PC-9 (cell line): Measurements from ENCODE around the gene MASP1. TPM values are rescaled to one million over a fixed set of nuclear protein-coding genes. Genes with fewer than 3 reads are reported as not detected.

ENCODE experiments used
- BruUV-seq: library from RNA; stranded (reverse); fragments of 400-500 nt; replicated peaks from 2 replicates; lab custom pipeline; 2021; lab: Mats Ljungman, UMichigan
- CTCF ChIA-PET: fragments of 300-600 bp; sonication (Branson Sonifier 250); formaldehyde crosslinking; loops from one replicate; lab custom pipeline; 2022; ENCODE audit warnings: antibody characterized with exemption; lab: Charles Lee
- POLR2A ChIA-PET: fragments of 300-600 bp; sonication (Branson Sonifier 250); formaldehyde crosslinking; loops from one replicate; lab custom pipeline; 2022; ENCODE audit warnings: antibody characterized with exemption; ENCODE audit not compliant: unreplicated experiment; lab: Charles Lee
- DNase-seq, 2 experiments: peaks; one replicate each; pipeline versions ENCODE4 v3.0.0 to v3.0.0-alpha.2; 2015 to 2022; ENCODE audit warnings: mixed read lengths in 1 of 2
- H2AFZ ChIP-seq: fragments of 200-600 bp; sonication (generic); 2 replicates; pipeline ENCODE4 v1.8.1; 2017; ENCODE audit warnings: antibody characterized with exemption
- H3F3A ChIP-seq: fragments of 200-600 bp; sonication (generic); 2 replicates; pipeline ENCODE4 v1.8.1; 2017; ENCODE audit warnings: antibody characterized with exemption, mild to moderate bottlenecking, low read depth; ENCODE audit not compliant: insufficient read depth
- H3K27ac ChIP-seq: fragments of 200-600 bp; sonication (generic); 2 replicates; pipeline ENCODE4 v1.6.1; 2016; ENCODE audit warnings: mixed run types
- H3K27me3 ChIP-seq: fragments of 200-600 bp; sonication (generic); 2 replicates; pipeline ENCODE4 v1.6.1; 2016; ENCODE audit warnings: low read depth, mixed run types; ENCODE audit not compliant: insufficient read depth
- H3K36me3 ChIP-seq: fragments of 200-600 bp; sonication (generic); 2 replicates; pipeline ENCODE4 v1.6.1; 2016; ENCODE audit warnings: low read depth, mixed run types
- H3K4me1 ChIP-seq: fragments of 200-600 bp; sonication (generic); replicated peaks from 2 replicates; pipeline ENCODE4 v1.6.1; 2016; ENCODE audit warnings: mixed run types; ENCODE audit not compliant: insufficient read depth
- H3K4me2 ChIP-seq: fragments of 200-600 bp; sonication (generic); 2 replicates; pipeline ENCODE4 v1.6.1; 2017; ENCODE audit warnings: mixed run types
- H3K4me3 ChIP-seq: fragments of 200-600 bp; sonication (generic); 2 replicates; pipeline ENCODE4 v1.6.1; 2016; ENCODE audit warnings: mixed run types
- H3K79me2 ChIP-seq: fragments of 200-600 bp; sonication (generic); 2 replicates; pipeline ENCODE4 v1.6.1; 2017; ENCODE audit warnings: low read depth, mixed run types
- H3K9me2 ChIP-seq: fragments of 200-600 bp; sonication (generic); 2 replicates; pipeline ENCODE4 v1.8.1; 2017; ENCODE audit warnings: mild to moderate bottlenecking; ENCODE audit not compliant: insufficient read depth
- H3K9me3 ChIP-seq: fragments of 200-600 bp; sonication (generic); 2 replicates; pipeline ENCODE4 v1.8.1; 2016; ENCODE audit warnings: low read depth; ENCODE audit not compliant: insufficient read depth
- H4K20me1 ChIP-seq: fragments of 200-600 bp; sonication (generic); 2 replicates; pipeline ENCODE4 v1.8.1; 2017; ENCODE audit not compliant: insufficient read depth
- EZH2 ChIP-seq: fragments of 200-600 bp; sonication (generic); IDR thresholded peaks from 2 replicates; pipeline ENCODE4 v1.8.0; 2017; ENCODE audit warnings: antibody characterized with exemption, low read depth
- intact Hi-C: fragments of 100-400 bp; cut with micrococcal nuclease; formaldehyde crosslinking; loops from one replicate; pipeline ENCODE4 v1.10.0; 2022; ENCODE audit not compliant: unreplicated experiment
- total RNA-seq: library from RNA; stranded (reverse); gene quantifications from 2 replicates; pipeline ENCODE4 v1.2.3, GENCODE V29; 2021
- TF ChIP-seq, protein P1 (sequence below): fragments of 200-600 bp; sonication (generic); conservative IDR thresholded peaks from 2 replicates; pipeline ENCODE4 v1.6.1; 2017; ENCODE audit warnings: mixed run types, antibody characterized with exemption, mild to moderate bottlenecking, moderate library complexity

The MASP1 gene
- total RNA-seq, 1 experiment from 2014 or later = not detected

GRCh38 chr3:187292631-187293515, 1.3 kb upstream of the MASP1 start:
- BruUV-seq = no TSS peak
- POLR2A ChIA-PET = no interaction called here

GRCh38 chr3:187292181-187292580, 644 bp upstream of the MASP1 start:
- Histone ChIP-seq H3K4me2 (no peak overlapping the region), H3K36me3 (no peaks in the 10 kb centered on the region), H3K9me3 (no peaks in the 10 kb centered on the region), H3K4me1 (no peaks in the 10 kb centered on the region), H3K27ac (no peak overlapping the region), H3K27me3 (no peaks in the 10 kb centered on the region), H3F3A (no peaks in the 10 kb centered on the region), H3K79me2 (no peaks in the 10 kb centered on the region), H3K4me3 (no peak overlapping the region), H2AFZ (no peak overlapping the region), H4K20me1 (no peaks in the 10 kb centered on the region), H3K9me2 (no peaks in the 10 kb centered on the region)
- ChIA-PET POLR2A (no interaction called here), CTCF (interaction anchor here (0.6 kb wide), 1 partner anchor 72 kb away, joined by 5 read pairs; no protein-coding TSS in a partner anchor)
- intact Hi-C loops = loop anchor here (5.0 kb wide), 1 partner anchor 125 kb away; no protein-coding TSS in a partner anchor
- DNase-seq = no peak
- BruUV-seq = no TSS peak
- TF ChIP-seq EZH2 = no peak
- TF ChIP-seq, protein P1, sequence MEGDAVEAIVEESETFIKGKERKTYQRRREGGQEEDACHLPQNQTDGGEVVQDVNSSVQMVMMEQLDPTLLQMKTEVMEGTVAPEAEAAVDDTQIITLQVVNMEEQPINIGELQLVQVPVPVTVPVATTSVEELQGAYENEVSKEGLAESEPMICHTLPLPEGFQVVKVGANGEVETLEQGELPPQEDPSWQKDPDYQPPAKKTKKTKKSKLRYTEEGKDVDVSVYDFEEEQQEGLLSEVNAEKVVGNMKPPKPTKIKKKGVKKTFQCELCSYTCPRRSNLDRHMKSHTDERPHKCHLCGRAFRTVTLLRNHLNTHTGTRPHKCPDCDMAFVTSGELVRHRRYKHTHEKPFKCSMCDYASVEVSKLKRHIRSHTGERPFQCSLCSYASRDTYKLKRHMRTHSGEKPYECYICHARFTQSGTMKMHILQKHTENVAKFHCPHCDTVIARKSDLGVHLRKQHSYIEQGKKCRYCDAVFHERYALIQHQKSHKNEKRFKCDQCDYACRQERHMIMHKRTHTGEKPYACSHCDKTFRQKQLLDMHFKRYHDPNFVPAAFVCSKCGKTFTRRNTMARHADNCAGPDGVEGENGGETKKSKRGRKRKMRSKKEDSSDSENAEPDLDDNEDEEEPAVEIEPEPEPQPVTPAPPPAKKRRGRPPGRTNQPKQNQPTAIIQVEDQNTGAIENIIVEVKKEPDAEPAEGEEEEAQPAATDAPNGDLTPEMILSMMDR = no peak

More at GRCh38 chr3:187292631-187293515, 1.3 kb upstream of the MASP1 start:
- H3K4me3 ChIP-seq = no peak overlapping the region
- no peaks in the 10 kb centered on the region for H3F3A ChIP-seq
- no peaks in the 10 kb centered on the region for H3K4me1 ChIP-seq
- H3K9me3 ChIP-seq = no peaks in the 10 kb centered on the region
- TF ChIP-seq, protein P1 = no peak
- TF ChIP-seq EZH2 = no peak
- intact Hi-C loops = loop anchor here (5.0 kb wide), 1 partner anchor 126 kb away; no protein-coding TSS in a partner anchor
- no peak overlapping the region for H2AFZ ChIP-seq
- no peaks in the 10 kb centered on the region for H3K79me2 ChIP-seq
- no peaks in the 10 kb centered on the region for H3K36me3 ChIP-seq
- no peak overlapping the region for H3K4me2 ChIP-seq
- CTCF ChIA-PET = interaction anchor here (0.6 kb wide), 1 partner anchor 73 kb away, joined by 5 read pairs; no protein-coding TSS in a partner anchor
- no peak for DNase-seq
- no peak overlapping the region for H3K27ac ChIP-seq
- H3K27me3 ChIP-seq = no peaks in the 10 kb centered on the region
- H3K9me2 ChIP-seq = no peaks in the 10 kb centered on the region
- no peaks in the 10 kb centered on the region for H4K20me1 ChIP-seq

DNA sequence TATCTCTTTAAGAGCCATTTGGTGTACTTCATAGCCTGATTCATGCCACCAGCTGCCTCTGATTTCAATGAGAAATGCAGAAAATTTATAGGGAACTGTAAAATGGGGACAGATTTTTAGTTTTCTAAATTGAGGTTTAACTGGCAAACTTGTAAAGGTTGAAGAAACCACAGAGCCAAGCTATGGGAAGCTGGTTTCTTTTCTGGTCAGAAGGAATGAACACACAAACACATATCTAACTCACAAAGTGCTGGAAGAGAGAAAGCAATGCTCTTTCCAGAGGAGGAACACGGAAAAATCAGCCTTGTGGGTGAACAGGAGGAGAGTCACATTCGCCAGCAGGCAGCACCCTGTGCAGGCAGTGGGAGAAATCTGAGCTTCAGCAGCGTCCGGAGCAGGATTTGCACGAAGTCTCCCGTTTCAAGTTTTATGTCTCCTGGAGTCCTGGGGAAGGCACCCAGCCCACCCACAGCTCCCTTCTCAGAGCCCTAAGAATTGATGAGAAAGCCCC, 481 bp downstream of the MASP1 start:
- Histone ChIP-seq H3K27me3 (no peaks in the 10 kb centered on the region), H3K4me2 (no peak overlapping the region), H3K79me2 (no peaks in the 10 kb centered on the region), H3K4me1 (peaks cover 7% of the 10 kb centered on the region; the same call in 1 of the 2 replicates), H3K9me2 (no peaks in the 10 kb centered on the region), H4K20me1 (no peaks in the 10 kb centered on the region), H3K36me3 (no peaks in the 10 kb centered on the region), H2AFZ (no peak overlapping the region), H3K9me3 (no peaks in the 10 kb centered on the region), H3K4me3 (no peak overlapping the region), H3F3A (no peaks in the 10 kb centered on the region), H3K27ac (no peak overlapping the region)
- no TSS peak for BruUV-seq
- ChIA-PET CTCF (no interaction called here), POLR2A (no interaction called here)
- intact Hi-C loops = loop anchor here (5.0 kb wide), 1 partner anchor 124 kb away; no protein-coding TSS in a partner anchor
- TF ChIP-seq, protein P1 = no peak
- no peak for TF ChIP-seq EZH2
- DNase-seq = peak in 1 of 2 experiments; percentile 11
